HepG2 (cell line): ENCODE data around the gene FAM181A. TPM values are rescaled to one million over a fixed set of nuclear protein-coding genes. Genes with fewer than 3 reads are reported as not detected.

ENCODE experiments used
- ATF7-NPFF ChIP-seq: sonication (generic); formaldehyde crosslinking; IDR thresholded peaks from 2 replicates; pipeline ENCODE4 v1.8.1; 2023; ENCODE audit warnings: mild to moderate bottlenecking, low read depth, missing genetic modification reagents, moderate library complexity
- ATRX ChIP-seq: sonication (generic); formaldehyde crosslinking; IDR thresholded peaks from 2 replicates; pipeline ENCODE4 v1.4.0; 2020; ENCODE audit warnings: missing genetic modification reagents, borderline replicate concordance
- CAMTA2 ChIP-seq: sonication (generic); formaldehyde crosslinking; IDR thresholded peaks from 2 replicates; pipeline ENCODE4 v1.4.0; 2020; ENCODE audit warnings: mild to moderate bottlenecking, missing genetic modification reagents, borderline replicate concordance
- CHCHD3 ChIP-seq: sonication (generic); formaldehyde crosslinking; IDR thresholded peaks from 2 replicates; pipeline ENCODE4 v1.8.0; 2022; ENCODE audit warnings: mild to moderate bottlenecking, missing genetic modification reagents, moderate library complexity
- FOSL1 ChIP-seq: sonication (generic); formaldehyde crosslinking; IDR thresholded peaks from 2 replicates; pipeline ENCODE4 v1.9.0; 2021; ENCODE audit warnings: missing genetic modification reagents, borderline replicate concordance
- GATAD1 ChIP-seq: IDR thresholded peaks from 2 replicates; pipeline ENCODE4 v1.6.1; 2016; ENCODE audit warnings: missing genetic modification reagents, missing compliant biosample characterization
- HOXA7 ChIP-seq: sonication (generic); formaldehyde crosslinking; IDR thresholded peaks from 2 replicates; pipeline ENCODE4 v1.8.1; 2022; ENCODE audit warnings: mild to moderate bottlenecking, missing genetic modification reagents, moderate library complexity
- MAZ ChIP-seq, 2 experiments: sonication (generic) in 1 of 2; formaldehyde crosslinking in 1 of 2; IDR thresholded peaks; 2 replicates each; pipeline versions ENCODE4 v1.5.0 to v1.6.1; 2012 to 2020; ENCODE audit warnings: low read depth in 2 of 2, mild to moderate bottlenecking in 2 of 2, borderline replicate concordance in 1 of 2, improper control_type of control experiment in 1 of 2, low read length in 1 of 2, missing genetic modification reagents in 1 of 2, moderate library complexity in 1 of 2
- MTF1 ChIP-seq: sonication (generic); formaldehyde crosslinking; IDR thresholded peaks from 2 replicates; pipeline ENCODE4 v1.5.0; 2020; ENCODE audit warnings: missing genetic modification reagents
- MYC ChIP-seq: sonication (generic); formaldehyde crosslinking; IDR thresholded peaks from 2 replicates; pipeline ENCODE4 v1.9.0; 2021; ENCODE audit warnings: missing genetic modification reagents, borderline replicate concordance
- NFE2 ChIP-seq: sonication (generic); formaldehyde crosslinking; IDR thresholded peaks from 2 replicates; pipeline ENCODE4 v1.4.0; 2020; ENCODE audit warnings: missing genetic modification reagents
- NFYB ChIP-seq: sonication (generic); formaldehyde crosslinking; IDR thresholded peaks from 2 replicates; pipeline ENCODE4 v1.4.0; 2020; ENCODE audit warnings: missing genetic modification reagents
- PAX8 ChIP-seq: sonication (generic); formaldehyde crosslinking; IDR thresholded peaks from 2 replicates; pipeline ENCODE4 v1.8.0; 2022; ENCODE audit warnings: mild to moderate bottlenecking, missing genetic modification reagents, borderline replicate concordance
- RBM39 ChIP-seq: fragments of 200-400 bp; formaldehyde crosslinking; IDR thresholded peaks from one replicate; pipeline ENCODE4 v1.6.1; 2018; ENCODE audit warnings: antibody characterized with exemption, mild to moderate bottlenecking, low read depth, low read length; ENCODE audit not compliant: poor library complexity, severe bottlenecking
- TAF1 ChIP-seq: sonication (generic); formaldehyde crosslinking; IDR thresholded peaks from 2 replicates; pipeline ENCODE4 v1.4.0; 2020; ENCODE audit warnings: missing genetic modification reagents
- ZNF121 ChIP-seq: sonication (generic); formaldehyde crosslinking; IDR thresholded peaks from 2 replicates; pipeline ENCODE4 v1.5.0; 2020; ENCODE audit warnings: mild to moderate bottlenecking, missing genetic modification reagents
- ZNF326 ChIP-seq: sonication (generic); formaldehyde crosslinking; IDR thresholded peaks from 2 replicates; pipeline ENCODE4 v1.4.0; 2020; ENCODE audit warnings: missing genetic modification reagents, borderline replicate concordance
- ZNF383 ChIP-seq: sonication (generic); formaldehyde crosslinking; IDR thresholded peaks from 2 replicates; pipeline ENCODE4 v1.4.0; 2020; ENCODE audit warnings: missing genetic modification reagents, mild to moderate bottlenecking, borderline replicate concordance
- ZNF589 ChIP-seq: sonication (generic); formaldehyde crosslinking; conservative IDR thresholded peaks from 2 replicates; pipeline ENCODE4 v1.8.0; 2022; ENCODE audit warnings: mild to moderate bottlenecking, moderate library complexity, missing genetic modification reagents
- ZNF775 ChIP-seq: sonication (generic); formaldehyde crosslinking; IDR thresholded peaks from 2 replicates; pipeline ENCODE4 v1.4.0; 2020; ENCODE audit warnings: missing genetic modification reagents, mild to moderate bottlenecking, moderate library complexity, borderline replicate concordance
- polyA plus RNA-seq, 8 experiments: library from polyadenylated mRNA; depleted of rRNA in 3 of 8; stranded (reverse) in 7 of 8; unstranded in 1 of 8; fragments of >200 nt; fragmentation: Illumina TruSeq in 4 of 8; extraction: Trizol in 4 of 8; gene quantifications; 2 replicates each; pipeline versions ENCODE4 v1.2.1 to v1.2.3, GENCODE V29; 2011 to 2016; ENCODE audit warnings: low read depth in 4 of 8, missing spikeins in 1 of 8, mixed read lengths in 1 of 8; ENCODE audit not compliant: insufficient read depth in 1 of 8
- total RNA-seq, 5 experiments: library from RNA; depleted of rRNA; stranded (reverse); fragments of >200 nt; fragmentation: Illumina TruSeq; extraction: Trizol; gene quantifications; 2 replicates each; pipeline ENCODE4 v1.2.3, GENCODE V29; 2016; ENCODE audit warnings: low read depth in 1 of 5
- TF ChIP-seq, protein P1 (sequence below): sonication (generic); formaldehyde crosslinking; IDR thresholded peaks from 2 replicates; pipeline ENCODE4 v1.4.0; 2020; ENCODE audit warnings: low read depth, mild to moderate bottlenecking, missing genetic modification reagents
- TF ChIP-seq, protein P2 (sequence below): sonication (generic); formaldehyde crosslinking; IDR thresholded peaks from 2 replicates; pipeline ENCODE4 v1.5.1; 2020; ENCODE audit warnings: mild to moderate bottlenecking, missing genetic modification reagents, moderate library complexity
- TF ChIP-seq, protein P3 (sequence below): sonication (generic); formaldehyde crosslinking; IDR thresholded peaks from 2 replicates; pipeline ENCODE4 v1.5.1; 2020; ENCODE audit warnings: missing genetic modification reagents, mild to moderate bottlenecking, borderline replicate concordance
- TF ChIP-seq, protein P4 (sequence below): sonication (generic); formaldehyde crosslinking; IDR thresholded peaks from 2 replicates; pipeline ENCODE4 v1.4.0; 2020; ENCODE audit warnings: missing genetic modification reagents

Gene FAM181A
- total and polyA plus RNA-seq, 2 of the 13 experiments (the other 11 are each of a cell fraction or from before 2014, with no cell fraction given) = 1.1 to 1.5 TPM

DNA sequence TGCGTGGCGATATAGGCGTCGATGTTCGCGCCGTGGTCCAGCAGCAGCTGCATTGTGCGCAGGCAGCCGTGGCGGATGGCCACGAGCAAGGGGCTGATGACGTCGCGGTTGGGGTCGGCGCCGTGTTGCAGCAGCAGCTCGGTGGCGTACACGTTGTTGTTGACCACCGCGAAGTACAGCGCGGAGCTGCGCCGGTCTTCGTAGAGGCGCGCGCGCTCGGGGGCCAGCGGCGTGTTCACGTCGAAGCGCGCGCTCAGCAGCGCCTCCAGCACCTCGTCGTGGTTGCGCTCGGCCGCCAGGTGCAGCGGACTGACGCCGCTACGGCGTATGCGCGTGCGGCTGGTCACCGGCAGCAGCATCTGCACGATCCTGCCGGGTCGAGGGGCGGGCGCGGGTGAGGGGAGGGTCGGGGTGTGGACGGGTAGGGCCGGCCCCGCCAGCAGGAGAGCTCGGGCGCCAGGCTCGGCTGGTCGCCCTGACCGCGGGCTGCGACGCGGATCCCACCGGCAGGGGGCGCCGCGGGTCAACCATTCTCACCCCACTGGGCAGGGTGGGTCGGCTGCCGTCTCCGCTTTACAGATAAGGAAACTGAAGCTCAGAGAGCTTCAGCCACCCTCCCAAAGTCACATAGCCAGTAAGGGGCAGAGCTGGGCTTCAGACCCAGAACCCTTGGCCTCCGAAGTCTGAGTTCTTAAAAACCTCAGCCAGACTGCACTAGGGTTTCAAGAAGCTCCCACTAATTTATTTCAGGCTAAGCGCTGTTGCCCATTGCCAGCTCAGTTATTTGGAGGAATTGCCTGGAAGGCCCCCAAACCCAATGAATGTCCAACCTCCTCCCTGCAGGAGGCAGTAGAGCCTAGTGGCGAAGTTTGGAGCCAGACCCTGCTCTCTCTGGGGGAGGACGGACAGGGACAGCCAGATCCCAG is 12.4 kb downstream of the FAM181A start (continued):
- TF ChIP-seq PAX8 (CRISPR knock-in tag) = no peak
- no peak for TF ChIP-seq ZNF589
- TF ChIP-seq NFE2 (CRISPR knock-in tag) = no peak
- no peak for TF ChIP-seq CAMTA2 (CRISPR knock-in tag)
- TF ChIP-seq, protein P1, sequence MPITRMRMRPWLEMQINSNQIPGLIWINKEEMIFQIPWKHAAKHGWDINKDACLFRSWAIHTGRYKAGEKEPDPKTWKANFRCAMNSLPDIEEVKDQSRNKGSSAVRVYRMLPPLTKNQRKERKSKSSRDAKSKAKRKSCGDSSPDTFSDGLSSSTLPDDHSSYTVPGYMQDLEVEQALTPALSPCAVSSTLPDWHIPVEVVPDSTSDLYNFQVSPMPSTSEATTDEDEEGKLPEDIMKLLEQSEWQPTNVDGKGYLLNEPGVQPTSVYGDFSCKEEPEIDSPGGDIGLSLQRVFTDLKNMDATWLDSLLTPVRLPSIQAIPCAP (CRISPR knock-in tag) = no peak
- no peak for TF ChIP-seq ZNF326 (CRISPR knock-in tag)
- no peak for TF ChIP-seq ZNF383
- TF ChIP-seq ZNF775 = no peak
- 0 out of 2 replicates have a peak, but pooled peaks have one; percentile 33 for TF ChIP-seq MAZ (IDR thresholded peaks at IDR 0.05; ENCODE audit: borderline replicate concordance, low read depth, low read length)
- peak; percentile 52; the same call in 1 of the 2 replicates for TF ChIP-seq MAZ (CRISPR knock-in tag; IDR thresholded peaks at IDR 0.05; ENCODE audit: low read depth)
- TF ChIP-seq ATF7-NPFF (CRISPR knock-in tag) = 0 out of 2 replicates have a peak, but pooled peaks have one; percentile 51
- TF ChIP-seq, protein P2, sequence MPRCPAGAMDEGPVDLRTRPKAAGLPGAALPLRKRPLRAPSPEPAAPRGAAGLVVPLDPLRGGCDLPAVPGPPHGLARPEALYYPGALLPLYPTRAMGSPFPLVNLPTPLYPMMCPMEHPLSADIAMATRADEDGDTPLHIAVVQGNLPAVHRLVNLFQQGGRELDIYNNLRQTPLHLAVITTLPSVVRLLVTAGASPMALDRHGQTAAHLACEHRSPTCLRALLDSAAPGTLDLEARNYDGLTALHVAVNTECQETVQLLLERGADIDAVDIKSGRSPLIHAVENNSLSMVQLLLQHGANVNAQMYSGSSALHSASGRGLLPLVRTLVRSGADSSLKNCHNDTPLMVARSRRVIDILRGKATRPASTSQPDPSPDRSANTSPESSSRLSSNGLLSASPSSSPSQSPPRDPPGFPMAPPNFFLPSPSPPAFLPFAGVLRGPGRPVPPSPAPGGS (CRISPR knock-in tag) = peak; percentile 55; the same call in 1 of the 2 replicates
- TF ChIP-seq CHCHD3 (CRISPR knock-in tag) = 0 out of 2 replicates have a peak, but pooled peaks have one; percentile 46
- 0 out of 2 replicates have a peak, but pooled peaks have one; percentile 25 for TF ChIP-seq ZNF121 (CRISPR knock-in tag)
- TF ChIP-seq GATAD1 (CRISPR knock-in tag) = no peak
- no peak for TF ChIP-seq TAF1 (CRISPR knock-in tag)
- TF ChIP-seq, protein P3, sequence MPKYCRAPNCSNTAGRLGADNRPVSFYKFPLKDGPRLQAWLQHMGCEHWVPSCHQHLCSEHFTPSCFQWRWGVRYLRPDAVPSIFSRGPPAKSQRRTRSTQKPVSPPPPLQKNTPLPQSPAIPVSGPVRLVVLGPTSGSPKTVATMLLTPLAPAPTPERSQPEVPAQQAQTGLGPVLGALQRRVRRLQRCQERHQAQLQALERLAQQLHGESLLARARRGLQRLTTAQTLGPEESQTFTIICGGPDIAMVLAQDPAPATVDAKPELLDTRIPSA (CRISPR knock-in tag) = no peak
- TF ChIP-seq NFYB (CRISPR knock-in tag) = no peak
- TF ChIP-seq HOXA7 (CRISPR knock-in tag) = no peak
- TF ChIP-seq MTF1 (CRISPR knock-in tag) = no peak
- TF ChIP-seq FOSL1 = no peak
- TF ChIP-seq ATRX (CRISPR knock-in tag) = no peak
- 0 out of 2 replicates have a peak, but pooled peaks have one; percentile 21 for TF ChIP-seq MYC (CRISPR knock-in tag)
- TF ChIP-seq RBM39 = peak; percentile 56
- TF ChIP-seq, protein P4, sequence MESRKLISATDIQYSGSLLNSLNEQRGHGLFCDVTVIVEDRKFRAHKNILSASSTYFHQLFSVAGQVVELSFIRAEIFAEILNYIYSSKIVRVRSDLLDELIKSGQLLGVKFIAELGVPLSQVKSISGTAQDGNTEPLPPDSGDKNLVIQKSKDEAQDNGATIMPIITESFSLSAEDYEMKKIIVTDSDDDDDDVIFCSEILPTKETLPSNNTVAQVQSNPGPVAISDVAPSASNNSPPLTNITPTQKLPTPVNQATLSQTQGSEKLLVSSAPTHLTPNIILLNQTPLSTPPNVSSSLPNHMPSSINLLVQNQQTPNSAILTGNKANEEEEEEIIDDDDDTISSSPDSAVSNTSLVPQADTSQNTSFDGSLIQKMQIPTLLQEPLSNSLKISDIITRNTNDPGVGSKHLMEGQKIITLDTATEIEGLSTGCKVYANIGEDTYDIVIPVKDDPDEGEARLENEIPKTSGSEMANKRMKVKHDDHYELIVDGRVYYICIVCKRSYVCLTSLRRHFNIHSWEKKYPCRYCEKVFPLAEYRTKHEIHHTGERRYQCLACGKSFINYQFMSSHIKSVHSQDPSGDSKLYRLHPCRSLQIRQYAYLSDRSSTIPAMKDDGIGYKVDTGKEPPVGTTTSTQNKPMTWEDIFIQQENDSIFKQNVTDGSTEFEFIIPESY (CRISPR knock-in tag) = peak; percentile 99
